Measurements from ENCODE around the gene GABRG2.
"Not testable (repeated sequence)": the region's sequence is repeated elsewhere in the genome, so short reads cannot be mapped to it uniquely, and the experiment has no call there.

Gene GABRG2

DNA sequence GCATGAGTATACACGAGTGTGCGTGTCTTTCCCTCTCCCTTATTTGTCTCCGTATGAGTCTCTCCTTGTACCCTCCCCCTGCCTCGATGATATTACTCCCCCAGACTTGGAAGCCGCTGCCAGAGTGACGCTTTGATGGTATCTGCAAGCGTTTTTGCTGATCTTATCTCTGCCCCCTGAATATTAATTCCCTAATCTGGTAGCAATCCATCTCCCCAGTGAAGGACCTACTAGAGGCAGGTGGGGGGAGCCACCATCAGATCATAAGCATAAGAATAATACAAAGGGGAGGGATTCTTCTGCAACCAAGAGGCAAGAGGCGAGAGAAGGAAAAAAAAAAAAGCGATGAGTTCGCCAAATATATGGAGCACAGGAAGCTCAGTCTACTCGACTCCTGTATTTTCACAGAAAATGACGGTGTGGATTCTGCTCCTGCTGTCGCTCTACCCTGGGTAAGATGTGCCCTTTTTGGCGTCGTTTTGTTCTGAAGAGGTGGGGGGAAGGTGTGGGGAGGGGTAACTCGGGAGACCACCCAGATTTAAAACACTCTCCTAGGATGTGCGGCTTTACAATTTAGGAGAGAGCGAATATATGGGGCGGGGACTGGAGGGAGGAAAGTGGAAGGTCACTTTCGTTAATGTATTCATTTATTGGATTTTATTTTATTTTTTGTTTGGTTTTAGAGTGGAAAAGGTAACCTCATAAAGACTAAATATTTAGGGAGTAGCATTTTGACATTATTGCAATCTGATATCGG is at the start of gene GABRG2:
Gene GABRG2, plus strand, starts transcription at position 119 of the 757 bp plus-strand sequence. Its CDS starts 227 bp downstream, at position 346.
- no peak for DNase-seq (ENCODE audit: low read depth)

DNA sequence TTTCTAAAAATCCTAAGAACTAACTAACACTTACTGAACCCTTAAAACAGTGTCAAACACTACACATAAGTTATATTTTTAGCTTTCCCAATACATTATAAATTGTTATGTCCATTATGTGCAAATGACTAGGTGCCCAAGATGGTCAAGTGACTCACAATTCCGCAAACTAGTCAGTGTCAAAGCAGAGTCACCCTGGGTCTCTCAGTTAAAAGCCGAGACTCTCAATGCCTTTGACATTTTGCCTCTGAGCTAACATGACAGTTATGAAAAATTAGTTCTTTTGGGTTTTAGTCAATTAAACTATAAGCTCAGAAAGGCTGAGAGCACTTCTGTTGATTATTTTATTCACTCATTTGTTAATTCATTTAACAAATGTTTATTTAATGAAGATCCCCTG is 42.3 kb upstream of the GABRG2 start:
- DNase-seq (ENCODE audit: low read depth): no peak

DNA sequence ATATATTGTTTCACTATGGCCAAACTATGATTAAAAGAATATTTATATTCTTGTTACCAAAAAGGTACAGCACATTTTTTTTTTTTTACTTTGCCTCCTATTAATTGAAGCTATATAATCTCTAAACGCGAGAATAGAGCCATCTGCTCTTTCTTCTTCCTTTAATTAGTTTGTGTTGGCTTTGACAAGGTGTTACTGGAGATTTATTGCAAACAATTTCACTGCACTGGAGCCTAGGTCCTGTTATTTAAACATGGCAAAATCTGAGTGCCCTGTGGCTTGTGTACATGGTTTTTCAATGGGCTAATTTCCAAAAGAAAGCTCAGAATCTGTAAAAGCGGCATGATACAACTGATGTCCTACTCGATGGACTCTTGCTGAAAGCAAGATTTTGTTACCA is 40.8 kb upstream of the GABRG2 start:
- DNase-seq (ENCODE audit: low read depth): no peak

DNA sequence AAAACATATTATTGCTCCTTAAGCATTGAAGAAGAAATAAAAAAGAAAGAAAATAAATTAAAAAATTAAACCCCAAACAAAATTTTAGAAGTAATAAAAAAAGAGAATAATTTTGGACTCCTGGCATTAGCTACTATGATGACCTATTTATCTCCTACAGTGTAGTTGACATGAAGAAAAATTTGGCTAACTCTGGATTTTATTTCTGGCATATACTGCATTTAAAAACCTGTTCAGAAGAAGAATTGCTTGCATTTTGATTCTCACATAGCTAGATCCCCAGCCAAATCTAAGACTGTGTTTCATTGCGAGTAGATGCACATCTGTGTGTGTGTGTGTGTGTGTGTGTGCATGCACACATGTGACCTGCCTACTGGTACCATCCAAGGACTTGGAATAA is 30.1 kb upstream of the GABRG2 start:
- DNase-seq (ENCODE audit: low read depth): no peak

DNA sequence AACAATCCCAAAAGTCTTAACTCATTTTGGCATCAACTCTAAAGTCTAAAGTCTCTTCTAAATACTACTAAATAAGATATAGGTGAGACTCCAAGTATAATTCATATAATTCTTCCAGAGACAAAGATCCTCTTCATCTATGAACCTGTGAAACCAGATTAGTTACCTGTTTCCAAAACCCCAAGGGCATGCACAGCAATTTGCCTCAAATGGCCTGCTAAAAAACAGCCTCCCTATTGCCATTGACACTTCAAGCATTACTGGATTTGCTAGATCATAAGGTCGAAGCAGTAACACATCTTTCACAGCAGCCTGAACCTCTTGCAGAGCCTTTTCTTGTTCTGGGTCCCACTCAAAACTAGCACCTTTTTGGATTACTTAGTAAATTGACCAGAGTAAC is 20.3 kb upstream of the GABRG2 start:
- DNase-seq (ENCODE audit: low read depth): no peak

DNA sequence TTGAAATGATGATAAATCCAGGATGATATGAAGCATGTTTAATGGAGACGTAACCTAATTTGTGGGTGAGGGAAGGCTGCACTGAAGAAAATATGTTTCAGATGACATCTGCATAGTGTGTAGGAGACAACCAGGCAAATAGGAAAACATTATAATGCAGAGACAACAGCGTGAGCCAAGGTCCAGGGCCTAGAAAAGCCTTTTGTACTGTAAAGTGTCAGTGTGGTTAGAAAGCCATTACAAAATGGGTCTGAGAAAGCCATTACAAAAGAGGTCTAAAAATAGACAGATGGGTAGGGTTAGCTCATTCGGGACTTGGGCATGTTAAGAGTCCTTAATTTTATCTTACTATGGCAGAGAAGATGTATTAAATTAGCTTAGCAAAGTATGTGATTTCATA is 14.9 kb upstream of the GABRG2 start:
- DNase-seq (ENCODE audit: low read depth): no peak

DNA sequence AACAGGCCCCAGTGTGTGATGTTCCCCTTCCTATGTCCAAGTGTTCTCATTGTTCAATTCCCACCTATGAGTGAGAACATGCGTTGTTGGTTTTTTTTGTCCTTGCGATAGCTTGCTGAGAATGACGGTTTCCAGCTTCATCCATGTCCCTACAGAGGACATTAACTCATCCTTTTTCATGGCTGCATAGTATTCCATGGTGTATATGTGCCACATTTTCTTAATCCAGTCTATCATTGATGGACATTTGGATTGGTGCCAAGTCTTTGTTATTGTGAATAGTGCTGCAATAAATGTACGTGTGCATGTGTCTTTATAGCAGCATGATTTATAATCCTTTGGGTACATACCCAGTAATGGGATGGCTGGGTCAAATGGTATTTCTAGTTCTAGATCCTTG is 12.5 kb upstream of the GABRG2 start:
- not testable (repeated sequence) for DNase-seq (ENCODE audit: low read depth)

DNA sequence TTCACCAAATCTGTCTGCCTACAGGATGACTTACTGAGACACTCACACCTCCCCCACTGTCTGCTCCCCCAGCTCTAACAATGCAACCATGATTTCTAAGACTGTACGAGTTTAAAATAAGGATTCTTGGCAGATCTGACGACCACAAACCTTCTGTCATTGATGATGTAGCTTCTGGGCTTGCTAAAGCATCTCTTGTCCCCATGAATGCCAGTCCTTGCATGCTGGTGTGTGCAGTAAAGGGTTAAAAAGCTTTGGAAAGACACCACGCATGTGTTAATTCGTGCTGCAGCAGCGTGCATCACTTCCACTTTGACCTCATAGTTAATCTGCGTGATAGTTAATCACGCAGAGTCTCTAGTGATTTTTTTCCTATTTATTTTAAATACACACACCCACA is 411 bp upstream of the GABRG2 start:
- no peak for DNase-seq (ENCODE audit: low read depth)

DNA sequence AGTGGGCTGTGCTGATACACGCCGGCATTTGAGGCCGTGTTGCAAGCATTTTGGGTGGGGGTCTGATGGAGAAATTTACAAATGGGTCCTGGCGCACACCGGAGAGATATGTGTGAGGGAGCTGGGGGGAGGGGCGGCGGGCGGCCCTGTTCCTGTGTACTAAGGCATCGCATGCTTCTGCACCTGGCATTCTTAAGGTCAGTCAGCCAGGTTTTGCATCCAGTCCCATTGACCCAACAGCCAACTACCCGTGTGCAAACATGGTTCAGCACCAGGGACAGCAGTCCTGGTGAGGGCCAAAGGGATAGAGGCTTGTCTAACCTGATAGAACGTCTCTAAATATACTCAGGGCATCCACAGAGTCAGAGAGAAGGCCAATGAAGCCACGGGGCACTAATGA is 839 bp downstream of the GABRG2 start:
- DNase-seq (ENCODE audit: low read depth): no peak

DNA sequence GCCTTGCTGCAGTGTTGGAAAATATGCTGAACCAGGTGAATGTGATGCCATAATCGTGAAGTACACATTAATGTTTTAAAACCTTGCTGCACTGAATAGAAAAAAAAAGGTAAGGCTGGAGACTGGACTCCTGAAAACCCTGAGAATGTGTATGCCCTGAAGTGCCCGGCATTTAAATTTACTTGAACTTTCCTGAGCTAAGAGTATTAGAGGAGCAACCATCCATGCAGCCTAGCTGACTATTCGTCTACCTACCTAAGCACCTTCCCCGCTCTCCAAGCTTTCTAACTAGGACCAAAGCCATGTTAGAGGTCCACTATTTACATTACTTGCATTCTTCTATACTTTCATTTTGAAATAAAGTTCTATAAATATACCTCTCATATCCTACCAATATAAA is 1.4 kb downstream of the GABRG2 start:
- no peak for DNase-seq (ENCODE audit: low read depth)

DNA sequence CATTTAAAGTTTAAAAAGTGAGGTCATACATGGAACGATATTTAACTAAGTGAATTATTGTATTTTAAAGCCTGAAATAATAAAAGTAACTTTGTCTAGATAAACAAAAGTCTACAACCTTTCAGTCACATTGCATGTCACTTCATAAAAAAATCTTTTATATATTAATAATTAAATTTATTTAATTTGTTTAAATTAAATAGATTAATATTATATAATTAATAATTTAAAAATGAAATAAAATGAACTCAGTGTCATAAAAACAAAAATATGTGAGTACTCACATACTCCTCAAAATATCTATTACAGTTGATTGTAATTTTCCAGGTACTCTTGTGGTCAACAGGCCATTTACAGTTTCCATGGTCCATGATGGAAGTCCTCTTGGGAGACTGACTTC is 11.2 kb downstream of the GABRG2 start:
- DNase-seq (ENCODE audit: low read depth): no peak

DNA sequence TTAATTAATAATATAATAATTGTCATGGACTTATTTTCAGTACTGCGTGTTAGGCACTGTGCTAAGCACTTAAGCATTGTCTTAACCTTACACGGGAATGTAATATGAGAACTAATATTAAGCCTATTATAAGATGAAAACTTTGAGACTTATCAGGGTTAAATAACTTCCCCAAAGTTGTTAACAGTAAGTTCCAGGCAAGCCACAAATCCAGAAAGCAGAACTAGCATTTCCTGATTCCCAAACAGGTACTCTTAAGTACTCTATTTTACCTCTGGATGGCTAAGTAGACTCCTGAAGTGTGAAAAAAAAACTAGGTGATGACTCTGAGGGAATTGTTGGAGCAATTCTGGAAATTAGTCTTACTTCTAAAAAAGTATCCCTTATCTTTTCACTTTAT is 23.8 kb downstream of the GABRG2 start:
- no peak for DNase-seq (ENCODE audit: low read depth)

DNA sequence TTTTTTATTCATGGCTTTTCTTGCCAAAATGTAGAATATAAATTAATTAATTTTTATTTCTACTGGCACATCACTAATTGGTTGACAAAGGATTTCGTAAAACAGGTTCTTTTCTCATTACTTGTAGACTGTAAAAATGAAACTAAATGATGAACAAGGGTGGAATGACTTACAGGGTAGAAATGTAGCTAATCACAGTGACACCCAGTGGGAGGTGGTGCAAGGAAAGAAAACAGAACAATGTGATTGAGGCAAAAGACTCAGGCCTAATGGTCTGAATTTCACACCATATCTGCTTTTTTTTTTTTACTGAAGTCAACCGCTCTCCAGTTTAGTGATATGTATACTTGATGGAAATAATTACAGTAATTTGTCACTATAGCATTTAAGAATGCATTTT is 28.9 kb downstream of the GABRG2 start:
- DNase-seq (ENCODE audit: low read depth): no peak

DNA sequence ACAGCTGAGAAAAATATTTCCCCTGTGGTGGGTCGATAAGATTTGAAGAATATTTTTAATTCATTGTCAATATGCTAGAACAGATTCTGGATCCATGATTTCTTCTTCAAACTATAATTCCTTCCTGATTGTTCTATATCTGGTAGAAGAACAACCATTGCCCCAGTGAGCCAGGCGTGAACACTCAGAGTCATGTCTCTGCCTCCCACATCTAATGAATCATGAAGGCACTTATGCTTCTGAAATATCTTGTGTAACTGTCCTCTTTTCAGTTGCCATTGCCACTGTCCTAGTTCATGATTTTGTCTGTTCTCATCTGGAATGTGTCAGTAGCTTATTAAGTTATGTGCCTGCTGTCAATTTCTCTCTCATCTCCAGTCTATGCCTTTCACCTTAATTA is 40.0 kb downstream of the GABRG2 start:
- DNase-seq (ENCODE audit: low read depth): no peak

DNA sequence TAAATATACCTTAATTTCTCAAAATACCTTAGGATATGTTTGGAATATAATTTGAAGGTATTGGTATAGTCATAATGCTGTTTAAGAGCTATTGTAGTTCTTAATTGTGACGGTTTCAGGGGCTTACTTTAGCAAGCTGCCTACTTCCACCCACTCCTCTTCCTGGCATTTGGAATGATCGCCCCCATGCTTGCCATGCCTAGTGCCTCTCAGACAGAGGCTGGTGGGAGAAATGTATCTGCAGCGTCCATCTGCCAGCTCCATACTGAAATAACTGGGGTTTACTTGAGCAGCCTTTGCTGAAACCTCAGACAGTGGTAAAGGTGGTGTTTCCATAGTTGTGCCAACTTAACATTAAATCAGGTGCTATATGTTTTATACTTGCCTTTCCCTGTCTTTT is 52.2 kb downstream of the GABRG2 start:
- no peak for DNase-seq (ENCODE audit: low read depth)

DNA sequence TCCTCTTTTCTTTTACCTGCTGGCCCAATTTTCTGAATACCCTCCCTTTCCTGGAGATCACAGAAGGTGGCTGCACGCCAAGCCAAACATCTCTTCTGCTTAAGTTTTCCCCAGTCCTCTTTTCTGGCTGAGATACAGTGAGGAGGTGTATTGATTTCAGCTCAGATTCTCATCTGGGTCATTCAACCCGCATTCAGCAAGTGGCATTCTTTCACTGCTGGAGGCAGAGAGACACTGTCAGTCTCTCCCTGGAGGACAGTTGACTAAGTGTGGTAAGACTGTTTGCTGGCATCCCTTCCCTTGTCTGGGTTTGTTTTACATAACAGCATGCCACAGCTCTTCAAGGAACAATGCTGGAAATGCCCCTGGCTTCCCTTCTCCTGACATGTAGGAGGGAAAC is 60.5 kb downstream of the GABRG2 start:
- DNase-seq (ENCODE audit: low read depth): no peak

DNA sequence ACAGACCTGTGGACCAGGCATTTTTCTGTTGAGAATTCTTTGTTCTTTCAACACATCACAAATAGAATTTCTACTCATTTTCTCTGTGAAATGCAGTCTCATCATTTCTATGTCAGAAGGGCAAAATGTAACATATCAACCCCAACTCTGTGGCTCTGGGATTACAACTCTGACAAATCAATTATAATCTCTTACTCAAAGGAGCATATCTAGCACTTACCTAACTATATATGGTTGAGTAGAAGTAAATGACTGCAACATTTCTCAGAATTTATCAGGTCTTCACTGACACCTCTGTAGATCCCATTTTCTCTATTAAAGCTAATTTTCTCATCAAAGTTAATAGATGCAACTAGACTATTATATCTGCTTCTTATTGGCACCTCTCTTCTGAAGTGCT is 64.8 kb downstream of the GABRG2 start:
- DNase-seq (ENCODE audit: low read depth): no peak

DNA sequence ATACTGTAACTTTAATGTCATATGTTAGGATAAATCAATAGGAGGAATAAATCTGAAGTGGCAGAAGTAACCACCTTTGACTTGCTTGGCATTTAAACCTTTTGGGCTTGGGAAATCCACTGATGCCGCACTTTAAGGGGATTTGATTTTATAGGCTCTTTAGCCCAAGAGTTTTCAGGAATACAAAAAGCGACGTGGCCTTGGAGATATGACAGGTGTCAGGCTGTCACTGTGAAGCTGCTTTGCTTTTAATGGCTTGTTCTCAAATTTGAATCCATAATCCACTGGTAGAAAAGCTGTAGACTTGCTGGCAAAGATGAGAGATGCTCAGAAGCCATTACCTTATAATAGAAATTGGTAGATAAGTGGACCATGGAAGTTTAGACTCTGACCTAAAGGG is 71.6 kb downstream of the GABRG2 start:
- DNase-seq (ENCODE audit: low read depth): no peak

DNA sequence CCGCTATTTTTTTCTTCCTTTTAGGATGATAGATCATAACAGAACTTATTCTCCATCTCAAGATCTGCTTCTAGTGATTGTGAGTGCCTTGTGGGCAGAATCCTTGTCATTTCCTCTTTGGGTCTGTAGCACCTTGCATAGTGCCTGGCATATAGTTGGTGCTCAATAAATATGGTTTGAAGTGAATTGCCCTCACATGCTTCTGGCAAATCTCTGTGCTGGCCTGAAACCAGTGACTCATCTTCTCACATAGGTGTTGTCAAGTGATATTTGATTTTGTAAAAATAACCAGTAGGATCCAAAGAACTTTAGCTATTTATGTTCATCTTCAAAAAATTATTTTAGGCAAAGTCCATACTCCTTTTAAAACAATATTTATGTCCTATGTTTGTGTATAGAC is 86.7 kb downstream of the GABRG2 start:
- no peak for DNase-seq (ENCODE audit: low read depth)

DNA sequence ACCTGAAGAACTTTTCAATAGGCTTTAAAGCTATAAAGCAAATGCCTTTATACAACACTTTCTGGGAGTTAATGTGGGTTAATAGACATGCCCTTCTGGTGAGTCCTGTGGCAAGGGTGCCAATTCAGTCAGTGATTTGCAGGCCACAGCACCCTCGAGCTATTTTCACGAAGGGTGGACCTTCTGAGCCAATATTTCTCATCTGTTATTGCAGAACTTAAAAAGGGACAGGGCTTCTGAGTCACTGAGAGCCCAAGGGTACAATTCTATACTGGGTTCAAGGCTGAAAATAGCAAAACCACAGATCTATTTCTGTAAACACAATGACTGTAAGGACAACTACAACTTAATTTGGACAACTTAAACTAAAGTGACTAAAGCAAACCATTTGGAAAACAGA is 92.8 kb downstream of the GABRG2 start:
- DNase-seq (ENCODE audit: low read depth): no peak

DNA sequence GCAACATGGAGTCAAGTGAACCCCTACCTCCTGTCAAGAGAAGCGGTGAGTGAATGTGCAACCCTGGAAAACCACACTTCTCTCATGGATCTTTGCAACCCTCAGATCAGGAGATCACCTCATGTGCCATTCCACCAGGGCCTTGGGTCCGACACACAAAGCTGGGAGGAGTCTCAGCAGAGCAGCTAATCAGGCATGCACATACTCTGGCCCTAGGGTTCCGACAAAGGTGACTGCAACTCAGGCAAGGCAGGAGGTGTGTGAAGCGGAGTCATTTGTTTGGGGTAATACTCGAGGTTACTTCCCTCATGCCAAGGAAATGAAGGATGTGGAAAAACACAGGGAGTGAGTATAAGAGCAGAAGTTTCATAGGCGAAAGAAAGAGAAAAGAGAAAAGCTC is 96.1 kb downstream of the GABRG2 start:
- DNase-seq (ENCODE audit: low read depth): no peak

DNA sequence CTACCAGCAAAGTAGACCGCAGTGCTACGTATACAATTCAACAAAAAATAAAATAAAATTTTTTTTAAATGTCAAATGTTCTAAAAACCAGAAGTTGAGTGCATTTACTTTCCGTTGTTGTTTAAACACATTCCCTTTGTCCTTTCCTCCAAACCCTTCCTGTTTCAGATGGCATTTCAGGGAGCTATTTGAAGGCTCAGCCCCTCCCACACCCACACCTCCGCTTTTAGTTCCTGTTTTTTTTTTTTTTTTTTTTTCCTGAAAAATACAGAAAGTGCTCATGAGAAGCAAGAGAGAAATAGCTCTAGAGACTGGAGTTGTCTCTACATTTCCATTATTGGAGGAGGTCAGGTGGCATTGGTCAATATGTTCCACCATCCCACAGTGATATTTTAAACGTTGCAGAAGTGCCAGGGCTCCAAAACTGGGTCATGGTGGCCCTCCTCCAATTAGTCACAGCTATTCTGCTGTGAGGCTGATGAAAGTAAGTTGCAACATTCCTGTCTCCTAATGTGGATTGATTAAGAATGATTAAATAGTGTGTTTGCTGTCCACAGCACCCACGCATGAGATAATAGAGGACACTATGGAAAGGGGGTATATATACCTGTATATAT is 106.9 kb downstream of the GABRG2 start:
- DNase-seq (ENCODE audit: low read depth): no peak

DNA sequence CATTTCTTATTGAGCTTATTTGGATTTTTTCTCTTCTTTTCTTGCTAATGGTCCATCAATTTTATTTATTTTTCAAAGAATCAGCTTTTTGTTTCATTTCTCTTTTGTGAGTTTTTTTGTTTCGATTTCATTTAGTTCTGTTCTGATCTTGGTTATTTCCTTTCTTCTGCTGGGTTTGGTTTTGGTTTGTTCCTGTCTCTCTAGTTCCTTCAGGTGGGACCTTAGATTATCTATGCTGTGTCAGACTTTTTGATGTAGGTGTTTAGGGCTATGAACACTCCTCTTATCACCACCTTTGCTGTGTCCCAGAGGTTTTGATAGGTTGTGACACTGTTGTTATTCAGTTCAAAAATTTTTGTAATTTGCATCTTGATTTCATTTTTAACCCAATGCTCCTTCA is 119.8 kb downstream of the GABRG2 start:
- no peak for DNase-seq (ENCODE audit: low read depth)

DNA sequence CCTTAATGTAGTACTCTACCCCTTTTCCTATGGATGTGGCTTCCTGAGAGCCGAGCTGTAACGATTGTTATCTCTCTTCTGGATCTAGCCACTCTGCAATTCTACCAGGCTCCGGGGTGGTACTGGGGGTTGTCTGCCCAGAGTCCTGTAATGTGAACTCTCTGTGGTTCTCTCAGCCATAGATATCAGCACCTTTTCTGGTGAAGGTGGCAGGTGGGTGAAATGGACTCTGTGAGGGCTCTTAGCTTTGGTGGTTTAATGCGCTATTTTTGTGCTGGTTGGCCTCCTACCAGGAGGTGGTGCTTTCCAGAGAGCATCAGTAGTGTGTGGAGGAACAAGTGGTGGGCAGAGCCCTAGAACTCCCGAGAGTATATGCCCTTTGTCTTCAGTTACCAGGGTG is 122.1 kb downstream of the GABRG2 start:
- no peak for DNase-seq (ENCODE audit: low read depth)

Data from T-helper 22 cell (primary cell).